Upper lobe of right lung (tissue), 1 donor: ENCODE data around the gene TBCE. TPM values are rescaled to one million over a fixed set of nuclear protein-coding genes. Genes with fewer than 3 reads are reported as not detected.
A peak's percentile ranks its signal among the peaks of the same experiment; 100 is the strongest.

Experiments
- ATAC-seq: fragments of 200-7000 bp; cut with Tn5 transposase; one replicate; pipeline ENCODE4 v1.9.1; 2020; ENCODE audit warnings: mild to moderate bottlenecking, moderate library complexity
- DNase-seq: peaks from one replicate; pipeline ENCODE4 v3.0.0-alpha.2; 2020
- H3K27ac ChIP-seq: fragments of 200-600 bp; one replicate; pipeline ENCODE4 v1.8.0; 2022
- H3K27me3 ChIP-seq: fragments of 200-600 bp; one replicate; pipeline ENCODE4 v1.8.0; 2022; ENCODE audit warnings: mild to moderate bottlenecking
- H3K36me3 ChIP-seq: fragments of 200-600 bp; one replicate; pipeline ENCODE4 v1.8.0; 2022
- H3K4me1 ChIP-seq: fragments of 200-600 bp; one replicate; pipeline ENCODE4 v1.8.0; 2022
- H3K4me3 ChIP-seq: fragments of 200-600 bp; one replicate; pipeline ENCODE4 v1.8.0; 2022; ENCODE audit warnings: mild to moderate bottlenecking
- H3K9me3 ChIP-seq: fragments of 200-600 bp; one replicate; pipeline ENCODE4 v1.8.0; 2022
- intact Hi-C: fragments of 100-400 bp; cut with DNase I; formaldehyde crosslinking; loops from one replicate; pipeline ENCODE4 v1.11.0; 2022
- total RNA-seq: library from RNA; stranded (reverse); fragmentation: NEBNext Ultra II Directional; extraction: Animal tissue kit (Norgen Biotek cat#: 25700); gene quantifications from one replicate; pipeline ENCODE4 v1.2.1, GENCODE V29; 2021
- TF ChIP-seq, protein P1 (sequence below): fragments of 200-600 bp; IDR thresholded peaks from one replicate; pipeline ENCODE4 v1.8.0; 2022; ENCODE audit warnings: antibody characterized with exemption
- donor health status: DM: no; HTN: yes; CAD: no; lungs with severe emphysema.

TBCE gene
- total RNA-seq, 1 donor from 2014 or later = 27.2 TPM

DNA sequence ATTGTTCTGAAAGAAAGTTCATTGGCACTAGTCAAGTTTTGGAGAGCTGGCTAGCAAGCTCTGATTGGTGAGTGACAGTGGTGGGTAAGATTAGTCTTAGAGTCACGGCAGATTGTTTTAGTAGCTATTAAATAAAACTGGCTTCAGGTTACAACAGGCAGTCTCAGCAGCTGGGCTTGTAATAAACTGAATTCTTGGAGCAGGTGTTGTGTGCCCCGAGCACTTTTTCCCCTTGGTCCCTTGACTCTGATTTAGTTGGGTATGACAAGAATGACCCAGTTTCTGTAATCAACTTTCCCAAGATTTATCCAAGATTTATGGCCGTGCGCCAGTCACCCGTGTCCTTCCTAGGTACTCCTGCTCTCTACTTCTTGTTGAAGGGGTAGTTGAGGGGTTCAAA is 40.2 kb downstream of the TBCE start:
- DNase-seq (no peak), ATAC-seq (no peak)
- no peaks in the 10 kb centered on the region for H3K36me3 ChIP-seq
- no peak overlapping the region for H3K4me3 ChIP-seq
- no peaks in the 10 kb centered on the region for H3K9me3 ChIP-seq
- no peaks in the 10 kb centered on the region for H3K27me3 ChIP-seq
- intact Hi-C loops = no loop called here
- H3K27ac ChIP-seq = no peak overlapping the region
- TF ChIP-seq, protein P1, sequence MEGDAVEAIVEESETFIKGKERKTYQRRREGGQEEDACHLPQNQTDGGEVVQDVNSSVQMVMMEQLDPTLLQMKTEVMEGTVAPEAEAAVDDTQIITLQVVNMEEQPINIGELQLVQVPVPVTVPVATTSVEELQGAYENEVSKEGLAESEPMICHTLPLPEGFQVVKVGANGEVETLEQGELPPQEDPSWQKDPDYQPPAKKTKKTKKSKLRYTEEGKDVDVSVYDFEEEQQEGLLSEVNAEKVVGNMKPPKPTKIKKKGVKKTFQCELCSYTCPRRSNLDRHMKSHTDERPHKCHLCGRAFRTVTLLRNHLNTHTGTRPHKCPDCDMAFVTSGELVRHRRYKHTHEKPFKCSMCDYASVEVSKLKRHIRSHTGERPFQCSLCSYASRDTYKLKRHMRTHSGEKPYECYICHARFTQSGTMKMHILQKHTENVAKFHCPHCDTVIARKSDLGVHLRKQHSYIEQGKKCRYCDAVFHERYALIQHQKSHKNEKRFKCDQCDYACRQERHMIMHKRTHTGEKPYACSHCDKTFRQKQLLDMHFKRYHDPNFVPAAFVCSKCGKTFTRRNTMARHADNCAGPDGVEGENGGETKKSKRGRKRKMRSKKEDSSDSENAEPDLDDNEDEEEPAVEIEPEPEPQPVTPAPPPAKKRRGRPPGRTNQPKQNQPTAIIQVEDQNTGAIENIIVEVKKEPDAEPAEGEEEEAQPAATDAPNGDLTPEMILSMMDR = no peak
- no peaks in the 10 kb centered on the region for H3K4me1 ChIP-seq

DNA sequence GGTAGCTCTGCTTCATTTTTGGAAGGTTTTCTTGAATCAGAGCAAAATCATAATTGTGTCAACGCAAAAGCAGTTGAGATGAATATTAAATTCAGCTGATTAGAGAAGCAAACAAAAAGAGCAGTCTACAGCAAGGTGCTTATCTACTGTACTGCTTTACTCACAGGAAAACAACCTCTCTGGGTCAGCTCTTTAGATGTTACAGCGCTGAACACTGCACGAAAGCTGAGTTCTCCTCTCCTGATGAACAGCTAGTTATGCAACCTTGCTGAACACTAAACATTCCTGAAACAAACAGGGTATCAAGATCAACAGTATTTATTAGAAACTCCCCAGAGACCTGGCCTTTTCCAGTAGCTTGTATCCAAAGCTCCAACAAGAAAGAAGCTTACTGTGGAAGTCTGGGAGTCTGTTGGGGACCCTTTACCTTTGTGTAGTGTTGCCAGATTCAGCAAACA is 41.3 kb downstream of the TBCE start:
- Histone ChIP-seq H3K27ac (no peak overlapping the region), H3K4me1 (no peaks in the 10 kb centered on the region), H3K4me3 (no peak overlapping the region), H3K36me3 (no peaks in the 10 kb centered on the region), H3K9me3 (no peaks in the 10 kb centered on the region), H3K27me3 (no peaks in the 10 kb centered on the region)
- DNase-seq = no peak
- peak; percentile 67 for ATAC-seq
- intact Hi-C loops = no loop called here
- TF ChIP-seq, protein P1 = no peak

DNA sequence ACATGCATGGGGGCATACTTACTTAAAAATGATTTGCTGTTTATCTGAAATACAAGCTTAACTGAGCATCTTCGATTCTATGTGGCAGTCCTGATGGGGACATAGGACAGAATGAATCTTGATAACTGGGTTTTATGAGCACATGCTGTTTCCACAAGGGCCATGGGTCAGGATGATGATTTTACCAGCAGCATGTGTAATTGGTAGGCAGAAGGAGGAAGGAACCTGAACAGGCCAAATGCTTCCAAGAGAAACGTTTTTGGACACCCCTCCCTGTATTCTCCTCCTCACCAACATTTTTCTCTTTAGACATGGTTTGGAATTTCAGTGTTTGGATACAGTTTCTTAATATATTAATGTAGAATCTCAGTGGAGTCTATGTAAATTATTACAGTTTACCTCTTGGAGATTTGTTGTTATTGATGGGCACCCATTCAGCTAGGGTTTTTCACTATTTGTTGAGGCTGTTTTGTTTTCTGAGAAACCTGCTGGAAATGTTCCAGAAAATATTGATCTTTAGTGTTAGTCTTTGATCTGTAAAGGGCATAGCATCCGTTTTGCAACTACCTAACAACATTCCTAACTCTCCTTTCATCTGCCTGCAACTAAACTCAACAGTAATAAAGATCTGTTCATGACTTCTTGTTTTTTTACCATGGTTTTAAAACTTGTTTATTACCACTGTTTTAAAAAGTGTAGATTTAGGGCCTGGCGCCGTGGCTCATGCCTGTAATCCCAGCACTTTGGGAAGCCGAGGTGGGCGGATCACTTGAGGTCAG is 42.0 kb downstream of the TBCE start:
- Histone ChIP-seq H3K4me1 (no peaks in the 10 kb centered on the region), H3K4me3 (no peak overlapping the region), H3K27ac (no peak overlapping the region), H3K36me3 (no peaks in the 10 kb centered on the region), H3K27me3 (no peaks in the 10 kb centered on the region), H3K9me3 (no peaks in the 10 kb centered on the region)
- intact Hi-C loops = no loop called here
- TF ChIP-seq, protein P1 = no peak
- ATAC-seq (no peak), DNase-seq (no peak)

DNA sequence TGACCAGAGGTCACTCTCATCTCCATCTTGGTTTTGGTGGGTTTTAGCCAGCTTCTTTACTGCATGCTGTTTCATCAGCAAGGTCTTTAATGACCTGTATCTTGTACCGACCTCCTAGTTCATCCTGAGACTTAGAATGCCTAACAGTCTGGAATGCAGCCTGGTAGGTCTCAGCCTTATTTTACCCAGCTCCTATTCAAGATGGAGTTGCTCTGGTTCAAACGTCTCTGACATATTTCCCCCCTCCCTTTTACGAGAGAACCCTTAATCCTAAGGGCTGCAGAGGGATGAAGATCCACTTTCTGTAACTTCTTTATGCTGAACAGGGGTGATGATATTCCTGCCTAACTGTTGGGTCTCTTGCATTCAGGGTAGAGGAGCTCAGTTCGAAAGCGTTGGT is 43.2 kb downstream of the TBCE start:
- intact Hi-C loops = loop anchor here (10.0 kb wide), 2 partner anchors 156 to 926 kb away; no protein-coding TSS in a partner anchor
- TF ChIP-seq, protein P1 = no peak
- H3K4me3 ChIP-seq = no peak overlapping the region
- H3K36me3 ChIP-seq = no peaks in the 10 kb centered on the region
- no peaks in the 10 kb centered on the region for H3K27me3 ChIP-seq
- H3K4me1 ChIP-seq = no peaks in the 10 kb centered on the region
- H3K9me3 ChIP-seq = no peaks in the 10 kb centered on the region
- DNase-seq = no peak
- H3K27ac ChIP-seq = no peak overlapping the region
- no peak for ATAC-seq

DNA sequence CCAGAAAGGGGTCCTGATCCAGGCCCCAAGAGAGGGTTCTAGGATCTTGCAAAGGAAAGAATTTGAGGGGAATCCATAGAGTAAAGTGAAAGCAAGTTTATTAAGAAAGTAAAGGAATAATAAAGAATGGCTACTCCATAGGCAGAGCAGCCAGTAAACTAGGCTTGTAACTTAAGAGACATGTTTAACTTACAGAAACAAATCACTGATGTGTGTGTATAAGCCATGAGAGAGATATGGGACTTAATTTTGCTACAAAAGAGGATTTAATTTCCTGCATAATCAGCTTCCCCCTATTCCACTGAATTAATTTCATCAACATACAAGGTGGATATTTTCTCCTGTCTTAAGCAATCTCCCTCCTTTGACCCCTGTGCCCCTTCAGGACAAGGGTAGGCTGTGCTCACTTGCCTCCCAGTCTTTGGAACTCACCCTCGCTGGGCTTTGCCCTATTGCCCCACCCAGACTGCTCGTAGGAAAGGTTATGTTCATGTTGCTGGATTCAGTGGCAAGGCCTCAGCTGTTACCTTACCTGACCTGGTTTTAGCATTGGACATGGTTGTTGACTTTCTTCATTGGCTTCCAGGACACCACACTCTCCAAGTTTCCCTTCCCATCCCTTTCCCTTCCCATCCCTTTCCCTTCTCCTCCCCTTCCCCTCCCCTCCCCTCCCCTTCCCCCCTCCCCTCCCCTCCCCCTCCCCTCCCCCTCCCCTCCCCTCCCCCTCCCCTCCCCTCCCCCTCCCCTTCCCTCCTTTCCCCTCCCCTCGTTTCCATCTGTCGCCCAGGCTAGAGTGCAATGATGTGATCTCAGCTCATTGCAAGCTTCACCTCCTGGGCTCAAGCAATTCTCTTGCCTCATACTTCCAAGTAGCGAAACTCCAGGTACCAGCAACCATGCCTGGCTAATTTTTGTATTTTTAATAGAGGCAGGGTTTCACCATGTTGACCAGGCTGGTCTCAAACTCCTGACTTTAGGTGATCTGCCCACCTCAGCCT is 44.6 kb downstream of the TBCE start:
- Histone ChIP-seq H3K27ac (no peak overlapping the region), H3K36me3 (no peaks in the 10 kb centered on the region), H3K4me3 (no peak overlapping the region), H3K9me3 (no peaks in the 10 kb centered on the region), H3K4me1 (no peaks in the 10 kb centered on the region), H3K27me3 (no peaks in the 10 kb centered on the region)
- TF ChIP-seq, protein P1 = no peak
- no peak for DNase-seq
- intact Hi-C loops = loop anchor here (10.0 kb wide), 2 partner anchors 157 to 927 kb away; no protein-coding TSS in a partner anchor
- ATAC-seq = peak; percentile 16
